Neural crest cell (in vitro differentiated cells): ENCODE measurements around the gene CFDP1. TPM values are rescaled to one million over a fixed set of nuclear protein-coding genes. Genes with fewer than 3 reads are reported as not detected.

ENCODE experiments used
- DNase-seq: peaks from one replicate; pipeline ENCODE4 v3.0.0; 2021; ENCODE audit warnings: low read depth, mixed read lengths, low spot score
- H3K27ac Mint-ChIP-seq: one replicate; pipeline ENCODE4 v1.8.0; 2021; ENCODE audit warnings: mild to moderate bottlenecking, mixed read lengths; ENCODE audit not compliant: unreplicated experiment
- H3K27me3 Mint-ChIP-seq: 2 replicates; pipeline ENCODE4 v1.8.0; 2021; ENCODE audit warnings: low read depth, mild to moderate bottlenecking, mixed read lengths
- H3K36me3 Mint-ChIP-seq: 2 replicates; pipeline ENCODE4 v1.8.0; 2021; ENCODE audit warnings: low read depth, mild to moderate bottlenecking, mixed read lengths
- H3K4me1 Mint-ChIP-seq: 2 replicates; pipeline ENCODE4 v1.8.0; 2021; ENCODE audit warnings: mixed read lengths
- H3K4me3 Mint-ChIP-seq: one replicate; pipeline ENCODE4 v1.8.0; 2021; ENCODE audit warnings: mild to moderate bottlenecking, mixed read lengths
- H3K9me3 Mint-ChIP-seq: 2 replicates; pipeline ENCODE4 v1.8.0; 2021; ENCODE audit warnings: mixed read lengths
- CTCF ChIP-seq: fragments of 200-600 bp; sonication (generic); conservative IDR thresholded peaks from 2 replicates; pipeline ENCODE4 v1.5.0; 2021; ENCODE audit warnings: antibody characterized with exemption, mild to moderate bottlenecking
- total RNA-seq: library from RNA; stranded (reverse); gene quantifications from 2 replicates; pipeline ENCODE4 v1.2.1, GENCODE V29; 2021

Gene CFDP1
- total RNA-seq, 1 donor from 2014 or later = 99.8 TPM

DNA sequence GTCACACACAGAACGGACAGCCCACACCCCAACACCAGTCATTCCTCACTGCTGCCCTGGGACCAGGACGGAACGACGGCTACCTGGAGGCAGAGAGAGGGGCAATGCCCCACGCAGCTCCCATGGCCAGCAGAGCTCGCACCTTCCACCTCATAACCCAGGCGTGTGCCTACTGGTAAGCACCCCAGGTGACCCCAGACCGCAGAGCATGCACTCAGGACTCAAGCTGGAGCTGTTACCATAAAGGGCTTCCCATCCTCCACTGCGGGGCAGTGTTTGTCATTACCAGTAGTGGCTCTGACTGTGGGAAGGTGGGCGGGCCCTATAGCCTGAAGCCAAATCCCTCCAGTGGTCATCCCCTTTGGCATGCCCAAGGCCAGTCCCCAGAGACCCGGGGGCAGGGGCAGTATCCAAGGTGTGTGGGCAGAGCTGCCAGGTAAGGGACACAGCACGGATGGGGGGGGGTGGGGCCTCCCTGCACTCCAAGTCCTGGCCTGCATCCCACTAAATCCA lies 177.2 kb downstream of the CFDP1 start:
- Mint-ChIP-seq H3K27me3 (no peaks in the 10 kb centered on the region), H3K9me3 (no peaks in the 10 kb centered on the region), H3K4me3 (no peak overlapping the region), H3K4me1 (peaks cover 46% of the 10 kb centered on the region), H3K27ac (no peak overlapping the region), H3K36me3 (no peaks in the 10 kb centered on the region)
- no peak for TF ChIP-seq CTCF
- no peak for DNase-seq

DNA sequence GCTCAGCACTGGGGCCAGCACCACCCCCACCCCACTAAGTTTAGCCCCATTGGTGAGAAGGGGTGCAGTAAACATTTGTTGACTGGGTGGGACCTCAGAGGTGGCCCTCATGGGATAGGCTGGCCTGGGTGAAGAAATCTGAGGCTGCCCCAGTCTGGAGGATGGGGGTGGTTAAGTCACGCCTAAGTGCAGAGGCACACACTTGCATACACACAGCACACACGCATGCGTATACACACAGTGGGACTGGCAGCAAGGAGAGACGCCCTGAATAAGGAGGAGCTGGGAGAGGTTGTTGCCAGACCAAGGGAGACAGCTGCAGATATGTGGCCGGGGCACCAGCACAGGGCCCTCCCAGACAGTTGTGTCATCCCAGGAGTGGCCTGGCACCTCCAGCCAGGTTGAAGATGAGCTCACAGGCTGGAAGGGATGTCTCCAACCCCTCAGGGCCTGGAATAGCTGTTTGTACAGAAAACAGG lies 178.9 kb downstream of the CFDP1 start:
- Mint-ChIP-seq H3K9me3 (no peaks in the 10 kb centered on the region), H3K4me1 (peaks cover 49% of the 10 kb centered on the region), H3K4me3 (peak overlapping the region; percentile 47), H3K36me3 (no peaks in the 10 kb centered on the region), H3K27me3 (peaks cover 7% of the 10 kb centered on the region), H3K27ac (no peak overlapping the region)
- TF ChIP-seq CTCF = no peak
- DNase-seq = no peak

DNA sequence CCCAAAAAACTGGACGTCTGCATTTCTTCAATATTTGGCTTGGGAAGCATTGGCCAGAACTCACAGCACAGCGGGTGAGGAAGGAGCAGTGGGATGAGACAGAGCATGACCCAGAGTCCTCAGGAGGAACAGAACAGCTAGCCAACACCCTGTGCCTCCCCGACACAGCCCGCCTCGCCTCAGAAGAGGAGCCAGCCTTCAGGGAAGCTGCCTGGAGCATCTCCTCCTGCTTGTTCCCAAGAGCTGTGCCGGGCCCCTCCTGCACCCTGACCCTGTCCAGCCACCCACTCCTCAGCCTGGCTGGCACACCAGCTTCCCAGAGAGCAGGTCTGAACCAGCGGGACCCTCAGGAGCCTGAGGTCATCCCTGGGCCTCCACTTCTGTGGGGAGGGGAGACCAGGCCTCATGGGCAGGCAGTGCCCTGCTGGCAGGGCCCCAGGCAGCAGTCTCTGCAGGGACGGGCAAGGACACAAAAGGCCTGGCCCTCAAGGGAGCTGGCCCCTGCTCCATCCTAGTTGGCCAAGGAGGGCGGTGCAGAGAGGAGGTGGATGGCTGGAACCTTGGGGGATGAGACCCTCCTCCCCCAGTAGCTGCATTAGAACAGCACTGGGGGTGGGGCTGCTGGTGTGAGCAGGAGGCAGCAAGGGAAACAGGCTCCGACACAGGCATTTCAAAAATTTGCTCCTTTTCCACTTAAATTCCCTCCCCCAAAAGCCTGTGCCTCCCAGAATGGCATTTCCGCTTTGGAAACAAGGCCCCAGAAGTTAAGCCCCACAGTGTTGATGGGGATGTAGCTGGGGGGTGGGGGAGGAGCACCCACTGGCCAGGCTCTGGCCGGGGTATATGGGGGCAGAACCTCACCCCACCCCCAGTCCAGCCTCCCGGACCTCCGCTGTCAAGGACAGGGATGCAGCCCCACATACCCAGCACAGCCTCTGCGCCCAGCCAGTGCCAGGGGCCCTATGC lies 180.1 kb downstream of the CFDP1 start:
- no peaks in the 10 kb centered on the region for H3K36me3 Mint-ChIP-seq
- no peak for TF ChIP-seq CTCF
- DNase-seq = no peak
- peaks cover 50% of the 10 kb centered on the region for H3K4me1 Mint-ChIP-seq
- peak overlapping the region; percentile 80 for H3K4me3 Mint-ChIP-seq
- H3K27ac Mint-ChIP-seq = no peak overlapping the region
- H3K27me3 Mint-ChIP-seq = peaks cover 7% of the 10 kb centered on the region
- H3K9me3 Mint-ChIP-seq = no peaks in the 10 kb centered on the region

- Mint-ChIP-seq H3K36me3 (no peaks in the 10 kb centered on the region), H3K4me3 (peak overlapping the region; percentile 88), H3K9me3 (no peaks in the 10 kb centered on the region), H3K27ac (no peak overlapping the region), H3K27me3 (peaks cover 7% of the 10 kb centered on the region), H3K4me1 (peaks cover 50% of the 10 kb centered on the region)
- no peak for TF ChIP-seq CTCF
- DNase-seq = no peak
These were observed 181.0 kb downstream of the CFDP1 start for GRCh38 chr16:75252049-75252864.

DNA sequence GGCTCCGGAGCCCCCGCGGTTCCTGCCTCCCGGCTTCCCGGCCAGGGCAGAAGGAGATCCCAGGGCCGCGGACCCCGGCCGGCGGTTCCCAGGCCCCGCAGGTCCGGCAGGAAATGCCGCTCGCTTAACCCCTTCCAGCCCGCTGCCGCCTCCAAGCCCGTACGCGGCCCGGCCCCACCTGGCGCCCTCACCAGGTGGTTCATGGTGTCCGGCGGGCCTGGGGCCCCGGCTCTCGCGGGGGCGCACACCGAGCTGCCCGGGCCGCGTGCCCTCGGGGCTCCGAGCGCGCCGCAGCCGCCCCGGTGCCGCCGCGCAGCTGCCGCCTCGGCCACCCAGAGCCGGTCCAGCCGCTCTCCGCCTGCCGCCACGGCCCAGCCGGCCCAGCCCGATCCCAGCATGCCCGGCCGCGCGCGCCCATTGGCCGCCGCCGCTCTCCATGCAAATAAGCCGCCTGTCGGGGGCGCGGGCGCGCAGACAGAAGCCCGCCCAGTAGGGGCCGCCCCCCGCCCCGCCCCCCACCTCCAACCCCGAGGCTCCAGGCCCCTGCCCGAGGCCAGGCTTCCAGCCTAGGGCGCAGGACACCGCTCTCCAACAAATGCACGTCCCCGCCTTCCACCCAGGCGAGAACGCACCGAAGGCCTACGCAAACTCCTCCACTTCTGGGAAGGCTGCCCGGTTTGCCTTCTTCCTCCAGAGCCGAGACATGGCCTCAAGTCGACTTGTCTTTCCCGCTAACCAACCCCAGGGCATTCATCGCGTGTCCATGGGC lies 181.8 kb downstream of the CFDP1 start, which contains the start of gene BCAR1:
BCAR1 (minus strand) TSS at position 345 of the 769 bp plus-strand sequence; CDS start at position 203, 142 bp downstream.
- peaks cover 7% of the 10 kb centered on the region for H3K27me3 Mint-ChIP-seq
- H3K9me3 Mint-ChIP-seq = no peaks in the 10 kb centered on the region
- H3K36me3 Mint-ChIP-seq = no peaks in the 10 kb centered on the region
- peak; percentile 19 for TF ChIP-seq CTCF
- peaks cover 51% of the 10 kb centered on the region for H3K4me1 Mint-ChIP-seq
- peak within 1 kb of the TSS; percentile 88 for H3K4me3 Mint-ChIP-seq
- H3K27ac Mint-ChIP-seq = peak within 1 kb of the TSS; percentile 57
- DNase-seq = peak; percentile 79
